GM12878 (cell line): ENCODE results near the gene MLN. TPM values are rescaled to one million over a fixed set of nuclear protein-coding genes. Genes with fewer than 3 reads are reported as not detected.

ENCODE experiments used
- ATAC-seq: fragments of 200-7000 bp; cut with Tn5 transposase; 3 replicates; pipeline ENCODE4 v1.9.1; 2020; ENCODE audit warnings: mild to moderate bottlenecking, moderate library complexity
- BruUV-seq: library from RNA; stranded (reverse); fragments of 400-500 nt; replicated peaks from 2 replicates; lab custom pipeline; 2021; lab: Mats Ljungman, UMichigan
- CTCF ChIA-PET: fragments of 300-600 bp; sonication (Branson Sonifier 250); formaldehyde crosslinking; extraction: SDS; loops from one replicate; lab custom pipeline; 2021; ENCODE audit warnings: inconsistent platforms; lab: Yijun Ruan, JAX
- POLR2A ChIA-PET: fragments of 350-600 bp; formaldehyde crosslinking; extraction: SDS; loops from one replicate; lab custom pipeline; 2021; ENCODE audit warnings: inconsistent platforms; lab: Charles Lee
- RAD21 ChIA-PET: fragments of 300-600 bp; sonication (Branson Sonifier 250); formaldehyde crosslinking; loops from one replicate; lab custom pipeline; 2023; ENCODE audit warnings: antibody characterized with exemption; ENCODE audit not compliant: unreplicated experiment; lab: Charles Lee
- SMC1A ChIA-PET: fragments of 300-600 bp; sonication (Branson Sonifier 250); formaldehyde crosslinking; loops from one replicate; lab custom pipeline; 2023; ENCODE audit not compliant: unreplicated experiment, uncharacterized antibody; lab: Charles Lee
- DNase-seq: peaks from one replicate; pipeline ENCODE4 v3.0.0-alpha.2; 2011; ENCODE audit warnings: low read depth, low spot score
- FAIRE-seq: peaks from 3 replicates; lab custom pipeline; 2011; peaks lifted over from hg19 to GRCh38; lab: Jason Lieb, UNC
- H2AFZ ChIP-seq: 2 replicates; pipeline ENCODE4 v1.6.0; 2011; ENCODE audit warnings: low read depth, low read length, control low read depth; ENCODE audit not compliant: control insufficient read depth
- H3K27ac ChIP-seq: 2 replicates; pipeline ENCODE4 v1.5.1; 2011; ENCODE audit warnings: control low read depth; ENCODE audit not compliant: control insufficient read depth, insufficient read depth
- H3K27me3 ChIP-seq, 2 experiments: replicated peaks in 1 of 2; 2 replicates each; pipeline versions ENCODE4 v1.6.0 to v1.6.1; 2011; ENCODE audit warnings: low read length in 1 of 2; ENCODE audit not compliant: control insufficient read depth in 2 of 2, insufficient read depth in 2 of 2
- H3K36me3 ChIP-seq, 2 experiments: 2 replicates each; pipeline ENCODE4 v1.5.1; 2011; ENCODE audit warnings: low read length in 1 of 2; ENCODE audit not compliant: control insufficient read depth in 2 of 2, insufficient read depth in 2 of 2
- H3K4me1 ChIP-seq: 2 replicates; pipeline ENCODE4 v1.6.1; 2011; ENCODE audit warnings: mild to moderate bottlenecking, low read length, moderate library complexity, mixed read lengths; ENCODE audit not compliant: control insufficient read depth, insufficient read depth
- H3K4me2 ChIP-seq: 2 replicates; pipeline ENCODE4 v1.6.0; 2011; ENCODE audit warnings: control low read depth; ENCODE audit not compliant: control insufficient read depth, insufficient read depth
- H3K4me3 ChIP-seq: fragments of 200-600 bp; sonication (generic); 2 replicates; pipeline ENCODE4 v1.5.1; 2016
- H3K79me2 ChIP-seq: 2 replicates; pipeline ENCODE4 v1.6.0; 2011; ENCODE audit warnings: low read length; ENCODE audit not compliant: control insufficient read depth, insufficient read depth
- H3K9ac ChIP-seq: 2 replicates; pipeline ENCODE4 v1.8.0; 2011; ENCODE audit warnings: low read length, control low read depth, mixed read lengths; ENCODE audit not compliant: control insufficient read depth, insufficient read depth
- H3K9me3 ChIP-seq: replicated peaks from 3 replicates; pipeline ENCODE4 v1.5.1; 2011; ENCODE audit warnings: mild to moderate bottlenecking, low read length; ENCODE audit not compliant: control insufficient read depth, insufficient read depth
- H4K20me1 ChIP-seq: 2 replicates; pipeline ENCODE4 v1.6.0; 2011; ENCODE audit not compliant: control insufficient read depth, insufficient read depth
- ASH2L ChIP-seq: fragments of 300-600, 200-600 bp; sonication (generic); IDR thresholded peaks from 2 replicates; pipeline ENCODE4 v1.6.1; 2017; ENCODE audit warnings: low read depth, mild to moderate bottlenecking, borderline replicate concordance
- ATF7 ChIP-seq: fragments of 450-650 bp; IDR thresholded peaks from 2 replicates; pipeline ENCODE4 v1.6.1; 2016; ENCODE audit warnings: low read depth, mild to moderate bottlenecking
- BHLHE40 ChIP-seq, 2 experiments: fragments of 450-650 bp in 1 of 2; IDR thresholded peaks; 2 replicates each; pipeline ENCODE4 v1.6.1; 2011 to 2017; ENCODE audit warnings: low read depth in 2 of 2, borderline replicate concordance in 1 of 2, improper control_type of control experiment in 1 of 2, low read length in 1 of 2, mild to moderate bottlenecking in 1 of 2
- CHD2 ChIP-seq: IDR thresholded peaks from 2 replicates; pipeline ENCODE4 v1.6.1; 2011; ENCODE audit warnings: low read depth, low read length, improper control_type of control experiment, borderline replicate concordance
- E4F1 ChIP-seq: fragments of 450-650 bp; IDR thresholded peaks from 2 replicates; pipeline ENCODE4 v1.6.1; 2018; ENCODE audit warnings: borderline replicate concordance, mild to moderate bottlenecking; ENCODE audit not compliant: partially characterized antibody
- ELK1 ChIP-seq: IDR thresholded peaks from 2 replicates; pipeline ENCODE4 v1.6.1; 2012; ENCODE audit warnings: low read depth, low read length, improper control_type of control experiment
- FOXM1 ChIP-seq: IDR thresholded peaks from 2 replicates; pipeline ENCODE4 v1.6.1; 2012; ENCODE audit warnings: low read depth, mild to moderate bottlenecking, inconsistent platforms, low read length, moderate library complexity
- GATAD2B ChIP-seq: fragments of 450-650 bp; conservative IDR thresholded peaks from 2 replicates; pipeline ENCODE4 v1.6.1; 2017; ENCODE audit warnings: low read depth, mild to moderate bottlenecking, moderate library complexity
- JUNB ChIP-seq: IDR thresholded peaks from 2 replicates; pipeline ENCODE4 v1.6.1; 2016; ENCODE audit warnings: antibody characterized with exemption, mild to moderate bottlenecking
- KLF5 ChIP-seq: fragments of 450-650 bp; IDR thresholded peaks from 2 replicates; pipeline ENCODE4 v1.6.1; 2014; ENCODE audit warnings: mild to moderate bottlenecking; ENCODE audit not compliant: partially characterized antibody
- NR2C1 ChIP-seq: fragments of 450-650 bp; IDR thresholded peaks from 2 replicates; pipeline ENCODE4 v1.6.1; 2017; ENCODE audit warnings: antibody characterized with exemption, mild to moderate bottlenecking, moderate library complexity
- PML ChIP-seq: IDR thresholded peaks from 2 replicates; pipeline ENCODE4 v1.6.1; 2012; ENCODE audit warnings: low read length, inconsistent platforms
- RELA ChIP-seq: fragments of 450-650 bp; IDR thresholded peaks from 2 replicates; pipeline ENCODE4 v1.8.0; 2014; ENCODE audit warnings: borderline replicate concordance; ENCODE audit not compliant: partially characterized antibody
- SMARCA5 ChIP-seq: fragments of 450-650 bp; IDR thresholded peaks from 2 replicates; pipeline ENCODE4 v1.6.1; 2017; ENCODE audit warnings: mild to moderate bottlenecking
- TAF1 ChIP-seq: IDR thresholded peaks from 2 replicates; pipeline ENCODE4 v1.6.1; 2011; ENCODE audit warnings: mild to moderate bottlenecking, low read depth, low read length, borderline replicate concordance
- YBX1 ChIP-seq: fragments of 450-650 bp; IDR thresholded peaks from 2 replicates; pipeline ENCODE4 v1.6.1; 2016; ENCODE audit warnings: antibody characterized with exemption
- WGBS: methylation state at CpG from one replicate; pipeline ENCODE4 v1.1.6; 2016; ENCODE audit warnings: low lambda C conversion rate; ENCODE audit not compliant: insufficient replicate concordance, insufficient coverage; ENCODE audit errors: missing lambda C conversion rate; 5-methylcytosine and 5-hydroxymethylcytosine counted together
- in situ Hi-C: fragments of 300-500 bp; cut with MboI; formaldehyde crosslinking; loops from 9 replicates; pipeline ENCODE4 v1.14.3; 2018; ENCODE audit warnings: mixed read lengths
- intact Hi-C: fragments of 100-400 bp; cut with micrococcal nuclease; formaldehyde crosslinking; loops from one replicate; pipeline ENCODE4 v1.14.2; 2022; ENCODE audit not compliant: unreplicated experiment
- polyA plus RNA-seq, 11 experiments: library from polyadenylated mRNA; depleted of rRNA in 4 of 11; unstranded in 6 of 11; stranded (reverse) in 5 of 11; fragments of >200 nt; fragmentation: Nextera tagmentation in 4 of 11; fragmentation: Illumina TruSeq in 1 of 11; extraction: Ambion mirVana in 4 of 11; extraction: Trizol in 1 of 11; gene quantifications; 1 replicate in 1 of 11; 2 replicates in 10 of 11; pipeline versions ENCODE4 v1.2.1 to v1.2.3, GENCODE V29; 2011 to 2016; ENCODE audit warnings: inconsistent platforms in 2 of 11, missing spikeins in 2 of 11, low read depth in 1 of 11
- total RNA-seq, 4 experiments: library from RNA; depleted of rRNA in 3 of 4; stranded (reverse); fragments of >200 nt in 3 of 4; fragmentation: Illumina TruSeq in 1 of 4; extraction: Trizol in 1 of 4; gene quantifications; 2 replicates each; pipeline versions ENCODE4 v1.2.1 to v1.2.3, GENCODE V29; 2013 to 2021

The MLN gene
- total and polyA plus RNA-seq, 10 of the 15 experiments (the other 5 are each of a cell fraction or from before 2014, with no cell fraction given): not detected

- H3K36me3 ChIP-seq: no peaks in the 10 kb centered on the region
- SMC1A ChIA-PET: interaction anchor here (1.0 kb wide), 1 partner anchor 50 kb away, joined by 3 read pairs; the partner anchor contains the start of gene UQCC2
- intact Hi-C loops (no loop called here), in situ Hi-C loops (no loop called here)
- no peaks in the 10 kb centered on the region for H3K4me1 ChIP-seq
- CTCF ChIA-PET: interaction anchor here (1.1 to 7.1 kb wide), 6 partner anchors 8 to 176 kb away, joined by 4 to 40 read pairs (median 6); partner anchors contain the start of gene UQCC2
- no peaks in the 10 kb centered on the region for H3K9me3 ChIP-seq
- H3K4me3 ChIP-seq: no peak overlapping the region
- no peaks in the 10 kb centered on the region; a peak in 1 of 4 replicates for H3K27me3 ChIP-seq
- H3K9ac ChIP-seq: no peak overlapping the region
- no peaks in the 10 kb centered on the region for H3K79me2 ChIP-seq
- FAIRE-seq: no peak
- TF ChIP-seq ELK1 (no peak), RELA (no peak), ATF7 (no peak), YBX1 (no peak), KLF5 (no peak), BHLHE40 (IDR thresholded peaks at IDR 0.05; ENCODE audit: borderline replicate concordance in 1 of 2, low read depth in 2 of 2, low read length in 1 of 2) (no peak), CHD2 (no peak), NR2C1 (no peak), ASH2L (no peak), GATAD2B (no peak), SMARCA5 (no peak), PML (no peak), E4F1 (no peak), TAF1 (no peak), JUNB (no peak), FOXM1 (no peak)
- H4K20me1 ChIP-seq: no peaks in the 10 kb centered on the region
- POLR2A ChIA-PET: interaction anchor here (0.7 kb wide), 1 partner anchor 393 kb away, joined by 3 read pairs; no protein-coding TSS in a partner anchor
- WGBS: 20% methylated on average over 2 of the region's 2 CpGs
- no TSS peak for BruUV-seq
- no peak for ATAC-seq
- no peak overlapping the region for H3K4me2 ChIP-seq
- no peak for DNase-seq
- H2AFZ ChIP-seq: no peak overlapping the region
- no peak overlapping the region for H3K27ac ChIP-seq
- RAD21 ChIA-PET: interaction anchor here (0.6 to 1.2 kb wide), 2 partner anchors 172 to 176 kb away, joined by 3 read pairs; no protein-coding TSS in a partner anchor
These were observed 42.3 kb downstream of the MLN start for GRCh38 chr6:33761581-33761921.
